ENCODE measurements around the gene TET3.

The TET3 gene

GRCh38 chr2:74031221-74031620 lies 46.5 kb downstream of the TET3 start:
- no peak for DNase-seq (ENCODE audit: low read depth, low spot score)

DNA sequence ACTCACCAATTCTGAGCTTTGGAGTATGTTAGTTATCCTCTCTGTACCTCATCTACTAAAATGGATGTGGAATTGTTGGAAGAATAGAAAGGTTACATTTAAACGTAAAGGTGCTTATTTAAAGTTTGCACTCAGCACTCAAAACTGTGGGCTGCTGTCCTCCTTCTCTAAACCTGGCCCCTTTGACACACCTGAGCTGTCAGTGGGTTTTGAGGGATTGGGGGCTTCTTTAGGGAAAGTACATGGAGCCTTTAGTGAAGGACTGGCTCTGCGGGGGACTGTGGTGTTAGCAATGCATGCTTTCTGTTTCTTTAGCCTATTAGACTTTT lies 47.2 kb downstream of the TET3 start:
- DNase-seq (ENCODE audit: low read depth, low spot score), result no peak

- no peak for DNase-seq (ENCODE audit: low read depth, low spot score)
These were observed 48.7 kb downstream of the TET3 start for GRCh38 chr2:74033375-74033774.

All from brain pericyte (primary cell).